Dendritic cell treated with granulocyte-macrophage colony-stimulating factor and Interleukin-4, amounts not matched to agents 40 ng/mL and 50 ng/mL, for 4 days (primary cell): ENCODE data around the gene OR8S1.
"Not testable (repeated sequence)": the region's sequence is repeated elsewhere in the genome, so short reads cannot be mapped to it uniquely, and the experiment has no call there.

Experiments used
- H3K27ac Mint-ChIP-seq: one replicate; pipeline ENCODE4 v1.8.0; 2022; ENCODE audit warnings: mild to moderate bottlenecking, mixed read lengths
- H3K27me3 Mint-ChIP-seq: one replicate; pipeline ENCODE4 v1.8.0; 2022; ENCODE audit warnings: mild to moderate bottlenecking, mixed read lengths
- H3K36me3 Mint-ChIP-seq: one replicate; pipeline ENCODE4 v1.8.0; 2022; ENCODE audit warnings: low read depth, mixed read lengths
- H3K4me1 Mint-ChIP-seq: one replicate; pipeline ENCODE4 v1.8.0; 2022; ENCODE audit warnings: low read depth, mixed read lengths
- H3K4me3 Mint-ChIP-seq: one replicate; pipeline ENCODE4 v1.8.0; 2022; ENCODE audit warnings: mild to moderate bottlenecking, moderate library complexity, mixed read lengths
- H3K9me3 Mint-ChIP-seq: one replicate; pipeline ENCODE4 v1.8.0; 2022; ENCODE audit warnings: mixed read lengths
- intact Hi-C: fragments of 100-400 bp; cut with micrococcal nuclease; formaldehyde crosslinking; loops from one replicate; pipeline ENCODE4 v1.15.0; 2022

The OR8S1 gene

GRCh38 chr12:48527891-48528670 lies 2.6 kb downstream of the OR8S1 start:
- no peaks in the 10 kb centered on the region for H3K4me1 Mint-ChIP-seq
- intact Hi-C loops = no loop called here
- no peaks in the 10 kb centered on the region for H3K9me3 Mint-ChIP-seq
- H3K36me3 Mint-ChIP-seq = no peaks in the 10 kb centered on the region
- peaks cover 6% of the 10 kb centered on the region for H3K27me3 Mint-ChIP-seq
- no peak overlapping the region for H3K4me3 Mint-ChIP-seq
- H3K27ac Mint-ChIP-seq = no peak overlapping the region

DNA sequence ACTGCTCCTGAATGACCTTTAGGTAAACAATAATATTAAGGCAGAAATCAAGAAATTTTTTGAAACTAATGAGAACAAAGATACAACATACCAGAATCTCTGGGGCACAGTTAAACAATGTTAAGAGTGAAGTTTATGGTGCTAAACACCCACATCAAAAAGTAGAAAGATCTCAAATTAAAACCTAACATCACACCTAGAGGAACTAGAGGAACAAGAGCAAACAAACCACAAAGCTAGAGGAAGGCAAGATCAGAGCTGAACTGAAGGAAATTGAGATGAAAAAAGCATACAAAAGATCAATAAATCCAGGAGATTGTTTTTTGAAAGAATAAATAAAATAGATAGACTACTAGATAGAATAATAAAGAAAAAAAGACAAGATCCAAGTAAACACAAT lies 7.2 kb downstream of the OR8S1 start:
- no peaks in the 10 kb centered on the region for H3K4me1 Mint-ChIP-seq
- intact Hi-C loops = no loop called here
- no peak overlapping the region for H3K27ac Mint-ChIP-seq
- no peaks in the 10 kb centered on the region for H3K36me3 Mint-ChIP-seq
- H3K27me3 Mint-ChIP-seq = peaks cover 2% of the 10 kb centered on the region
- H3K4me3 Mint-ChIP-seq = no peak overlapping the region
- H3K9me3 Mint-ChIP-seq = no peaks in the 10 kb centered on the region

GRCh38 chr12:48536602-48537001 lies 11.2 kb downstream of the OR8S1 start:
- no peaks in the 10 kb centered on the region for H3K9me3 Mint-ChIP-seq
- no peak overlapping the region for H3K27ac Mint-ChIP-seq
- H3K4me1 Mint-ChIP-seq = no peaks in the 10 kb centered on the region
- no peaks in the 10 kb centered on the region for H3K36me3 Mint-ChIP-seq
- peaks cover 5% of the 10 kb centered on the region for H3K27me3 Mint-ChIP-seq
- intact Hi-C loops = no loop called here
- H3K4me3 Mint-ChIP-seq = no peak overlapping the region

DNA sequence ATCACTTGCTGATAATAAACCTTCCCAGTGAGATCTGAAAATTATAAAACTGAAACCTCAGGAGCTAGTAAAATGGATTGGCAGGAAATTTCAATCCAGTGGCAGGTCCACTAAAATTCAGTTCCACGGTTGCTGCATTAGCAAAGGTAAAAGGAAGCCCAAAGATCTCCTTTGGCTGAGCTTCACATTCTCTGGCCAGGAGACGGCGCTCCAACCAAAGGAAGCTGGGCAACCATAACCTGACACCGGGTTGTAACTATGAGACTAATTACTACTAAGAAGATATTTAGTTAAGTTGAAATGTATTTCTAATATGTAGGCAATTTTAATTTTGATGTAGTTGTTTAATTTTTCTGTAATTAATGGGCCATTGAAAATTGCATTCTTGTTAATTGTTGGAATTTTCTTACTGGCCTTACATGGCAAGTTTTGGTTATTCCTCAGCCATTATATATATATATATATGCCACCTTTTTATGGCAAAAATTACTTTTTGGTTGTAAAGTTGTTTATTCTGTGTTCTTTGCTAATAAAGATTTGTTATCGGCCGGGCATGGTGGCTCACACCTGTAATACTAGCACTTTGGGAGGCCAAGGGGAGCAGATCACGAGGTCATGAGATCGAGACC lies 17.0 kb downstream of the OR8S1 start:
- Mint-ChIP-seq H3K4me3 (no peak overlapping the region), H3K9me3 (no peaks in the 10 kb centered on the region), H3K36me3 (no peaks in the 10 kb centered on the region), H3K4me1 (no peaks in the 10 kb centered on the region), H3K27ac (no peak overlapping the region), H3K27me3 (peaks cover 10% of the 10 kb centered on the region)
- intact Hi-C loops = loop anchor here (1.0 to 5.0 kb wide), 2 partner anchors 76 to 255 kb away; no protein-coding TSS in a partner anchor

- no peaks in the 10 kb centered on the region for H3K9me3 Mint-ChIP-seq
- H3K4me3 Mint-ChIP-seq = no peak overlapping the region
- no peaks in the 10 kb centered on the region for H3K4me1 Mint-ChIP-seq
- peaks cover 14% of the 10 kb centered on the region for H3K27me3 Mint-ChIP-seq
- H3K36me3 Mint-ChIP-seq = no peaks in the 10 kb centered on the region
- intact Hi-C loops = no loop called here
- H3K27ac Mint-ChIP-seq = no peak overlapping the region
Observed at GRCh38 chr12:48545833-48546469, 20.5 kb downstream of the OR8S1 start.

GRCh38 chr12:48547012-48547411 lies 21.6 kb downstream of the OR8S1 start:
- H3K4me1 Mint-ChIP-seq, intact Hi-C loops, H3K4me3 Mint-ChIP-seq, H3K36me3 Mint-ChIP-seq, H3K27ac Mint-ChIP-seq, H3K9me3 Mint-ChIP-seq: not testable (repeated sequence)
- peaks cover 17% of the 10 kb centered on the region for H3K27me3 Mint-ChIP-seq

DNA sequence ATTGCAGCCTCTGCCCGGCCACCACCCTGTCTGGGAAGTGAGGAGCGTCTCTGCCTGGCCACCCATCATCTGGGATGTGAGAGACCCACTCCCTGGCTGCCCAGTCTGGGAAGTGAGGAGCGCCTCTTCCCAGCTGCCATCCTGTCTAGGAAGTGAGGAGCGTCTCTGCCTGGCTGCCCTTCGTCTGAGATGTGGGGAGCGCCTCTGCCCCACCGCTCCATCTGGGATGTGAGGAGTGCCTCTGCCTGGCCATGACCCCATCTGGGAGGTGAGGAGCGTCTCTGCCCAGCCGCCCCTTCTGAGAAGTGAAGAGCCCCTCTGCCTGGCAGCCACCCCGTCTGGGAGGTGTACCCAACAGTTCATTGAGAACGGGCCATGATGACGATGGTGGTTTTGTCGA lies 26.2 kb downstream of the OR8S1 start:
- H3K4me3 Mint-ChIP-seq, intact Hi-C loops, H3K36me3 Mint-ChIP-seq, H3K9me3 Mint-ChIP-seq, H3K27ac Mint-ChIP-seq: not testable (repeated sequence)
- Mint-ChIP-seq H3K27me3 (peaks cover 12% of the 10 kb centered on the region), H3K4me1 (peaks cover 14% of the 10 kb centered on the region)

- Mint-ChIP-seq H3K4me1 (peaks cover 15% of the 10 kb centered on the region), H3K27me3 (peaks cover 11% of the 10 kb centered on the region)
- H3K36me3 Mint-ChIP-seq, intact Hi-C loops, H3K9me3 Mint-ChIP-seq, H3K27ac Mint-ChIP-seq, H3K4me3 Mint-ChIP-seq: not testable (repeated sequence)
Observed at GRCh38 chr12:48553666-48554343, 28.4 kb downstream of the OR8S1 start.

- Mint-ChIP-seq H3K4me3 (no peak overlapping the region), H3K9me3 (no peaks in the 10 kb centered on the region), H3K4me1 (peaks cover 22% of the 10 kb centered on the region), H3K27me3 (peaks cover 3% of the 10 kb centered on the region), H3K27ac (no peak overlapping the region), H3K36me3 (no peaks in the 10 kb centered on the region)
- intact Hi-C loops = no loop called here
Observed at GRCh38 chr12:48556631-48557030, 31.2 kb downstream of the OR8S1 start.

- intact Hi-C loops = no loop called here
- Mint-ChIP-seq H3K4me1 (peaks cover 22% of the 10 kb centered on the region), H3K36me3 (no peaks in the 10 kb centered on the region), H3K27ac (no peak overlapping the region), H3K4me3 (no peak overlapping the region), H3K9me3 (no peaks in the 10 kb centered on the region), H3K27me3 (peaks cover 4% of the 10 kb centered on the region)
Observed at GRCh38 chr12:48557919-48558318, 32.5 kb downstream of the OR8S1 start.

- H3K36me3 Mint-ChIP-seq = no peaks in the 10 kb centered on the region
- H3K4me3 Mint-ChIP-seq = no peak overlapping the region
- intact Hi-C loops = no loop called here
- no peaks in the 10 kb centered on the region for H3K9me3 Mint-ChIP-seq
- H3K4me1 Mint-ChIP-seq = peaks cover 6% of the 10 kb centered on the region
- H3K27ac Mint-ChIP-seq = no peak overlapping the region
- peaks cover 18% of the 10 kb centered on the region for H3K27me3 Mint-ChIP-seq
Observed at GRCh38 chr12:48567731-48568130, 42.3 kb downstream of the OR8S1 start.

DNA sequence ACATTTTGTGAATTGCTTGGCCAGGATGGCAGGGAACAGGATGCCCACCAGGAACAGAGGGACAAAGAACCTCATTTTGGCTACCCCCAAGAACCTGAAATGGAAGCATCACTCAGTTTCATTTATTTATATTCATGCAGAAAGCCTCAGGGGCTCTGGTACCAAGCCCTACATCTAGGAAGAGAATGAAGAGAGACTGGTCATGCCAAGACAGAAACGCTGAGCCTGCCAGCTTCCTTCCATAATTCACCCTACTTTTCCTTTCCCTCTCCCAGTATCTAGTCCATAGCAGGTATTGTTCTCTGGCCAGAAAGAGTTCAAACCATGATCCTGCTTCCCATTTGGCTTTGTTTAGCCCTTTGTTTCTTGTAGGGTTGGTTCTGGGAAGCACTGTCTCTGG lies 44.5 kb downstream of the OR8S1 start, which contains the start of gene LALBA:
Gene LALBA (minus strand): TSS at position 101 of the 400 bp plus-strand sequence. CDS start 26 bp downstream, at position 75.
- Mint-ChIP-seq H3K9me3 (no peaks in the 10 kb centered on the region), H3K36me3 (no peaks in the 10 kb centered on the region), H3K4me3 (no peak within 1 kb of the TSS), H3K4me1 (peaks cover 6% of the 10 kb centered on the region), H3K27me3 (peaks cover 19% of the 10 kb centered on the region), H3K27ac (no peak within 1 kb of the TSS)
- intact Hi-C loops = no loop called here

GRCh38 chr12:48572326-48572725 lies 46.9 kb downstream of the OR8S1 start:
- H3K27me3 Mint-ChIP-seq = peaks cover 21% of the 10 kb centered on the region
- no peak overlapping the region for H3K27ac Mint-ChIP-seq
- H3K9me3 Mint-ChIP-seq = no peaks in the 10 kb centered on the region
- no peaks in the 10 kb centered on the region for H3K36me3 Mint-ChIP-seq
- H3K4me3 Mint-ChIP-seq = no peak overlapping the region
- H3K4me1 Mint-ChIP-seq = peaks cover 6% of the 10 kb centered on the region
- intact Hi-C loops = no loop called here
